ENCODE results near the gene FILIP1L. TPM values are rescaled to one million over a fixed set of nuclear protein-coding genes. Genes with fewer than 3 reads are reported as not detected.

Gene FILIP1L
- polyA plus RNA-seq, 1 experiment = 31.2 TPM

GRCh38 chr3:99848433-99848832 is 265.9 kb downstream of the FILIP1L start:
- Histone ChIP-seq H3K4me3 (ENCODE audit: low read depth, low read length) (no peak overlapping the region), H3K36me3 (ENCODE audit: control insufficient read depth, insufficient read depth, low read length) (peaks cover 5% of the 10 kb centered on the region), H3K27me3 (ENCODE audit: control insufficient read depth, insufficient read depth, low read length) (no peaks in the 10 kb centered on the region)
- TF ChIP-seq, protein P1, sequence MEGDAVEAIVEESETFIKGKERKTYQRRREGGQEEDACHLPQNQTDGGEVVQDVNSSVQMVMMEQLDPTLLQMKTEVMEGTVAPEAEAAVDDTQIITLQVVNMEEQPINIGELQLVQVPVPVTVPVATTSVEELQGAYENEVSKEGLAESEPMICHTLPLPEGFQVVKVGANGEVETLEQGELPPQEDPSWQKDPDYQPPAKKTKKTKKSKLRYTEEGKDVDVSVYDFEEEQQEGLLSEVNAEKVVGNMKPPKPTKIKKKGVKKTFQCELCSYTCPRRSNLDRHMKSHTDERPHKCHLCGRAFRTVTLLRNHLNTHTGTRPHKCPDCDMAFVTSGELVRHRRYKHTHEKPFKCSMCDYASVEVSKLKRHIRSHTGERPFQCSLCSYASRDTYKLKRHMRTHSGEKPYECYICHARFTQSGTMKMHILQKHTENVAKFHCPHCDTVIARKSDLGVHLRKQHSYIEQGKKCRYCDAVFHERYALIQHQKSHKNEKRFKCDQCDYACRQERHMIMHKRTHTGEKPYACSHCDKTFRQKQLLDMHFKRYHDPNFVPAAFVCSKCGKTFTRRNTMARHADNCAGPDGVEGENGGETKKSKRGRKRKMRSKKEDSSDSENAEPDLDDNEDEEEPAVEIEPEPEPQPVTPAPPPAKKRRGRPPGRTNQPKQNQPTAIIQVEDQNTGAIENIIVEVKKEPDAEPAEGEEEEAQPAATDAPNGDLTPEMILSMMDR (IDR thresholded peaks at IDR 0.05; ENCODE audit: insufficient read depth, low read depth, low read length) = no peak
- no peak for DNase-seq (ENCODE audit: low read depth)
- CTCF ChIA-PET = interaction anchor here (2.7 kb wide), 1 partner anchor 406 kb away, joined by 7 read pairs; no protein-coding TSS in a partner anchor
- POLR2A ChIA-PET = no interaction called here

GRCh38 chr3:99846477-99847160 is 267.7 kb downstream of the FILIP1L start:
- H3K27me3 ChIP-seq (ENCODE audit: control insufficient read depth, insufficient read depth, low read length) = no peaks in the 10 kb centered on the region
- ChIA-PET POLR2A (no interaction called here), CTCF (interaction anchor here (0.5 to 2.7 kb wide), 8 partner anchors 9 to 407 kb away, joined by 3 to 10 read pairs (median 4); no protein-coding TSS in a partner anchor)
- peaks cover 3% of the 10 kb centered on the region for H3K36me3 ChIP-seq (ENCODE audit: control insufficient read depth, insufficient read depth, low read length)
- no peak overlapping the region for H3K4me3 ChIP-seq (ENCODE audit: low read depth, low read length)
- DNase-seq (ENCODE audit: low read depth) = no peak
- TF ChIP-seq, protein P1 (IDR thresholded peaks at IDR 0.05; ENCODE audit: insufficient read depth, low read depth, low read length) = no peak

DNA sequence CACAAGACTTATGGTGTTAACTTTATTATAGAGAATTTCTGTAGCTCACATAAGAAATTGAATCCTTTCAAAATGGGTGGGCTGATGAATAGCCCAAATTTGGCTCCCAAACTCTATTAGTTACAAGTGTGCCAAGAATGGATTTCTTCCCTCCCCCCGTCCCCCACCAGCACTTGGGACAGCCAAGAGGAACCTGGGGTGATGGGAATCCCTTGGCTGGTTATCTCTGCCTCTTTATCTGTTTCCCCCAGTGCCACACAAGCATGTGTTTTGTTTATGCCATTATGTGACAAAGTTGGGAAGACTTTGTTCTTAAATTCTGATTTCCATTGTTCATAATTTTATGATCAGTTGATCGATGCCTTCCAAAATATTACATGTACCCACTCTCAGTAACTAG is 268.3 kb downstream of the FILIP1L start:
- ChIA-PET CTCF (interaction anchor here (0.9 to 1.7 kb wide), 4 partner anchors 10 to 223 kb away, joined by 3 to 10 read pairs (median 3); no protein-coding TSS in a partner anchor), POLR2A (no interaction called here)
- no peak for DNase-seq (ENCODE audit: low read depth)
- no peak overlapping the region for H3K4me3 ChIP-seq (ENCODE audit: low read depth, low read length)
- H3K27me3 ChIP-seq (ENCODE audit: control insufficient read depth, insufficient read depth, low read length) = no peaks in the 10 kb centered on the region
- TF ChIP-seq, protein P1 (IDR thresholded peaks at IDR 0.05; ENCODE audit: insufficient read depth, low read depth, low read length) = no peak
- H3K36me3 ChIP-seq (ENCODE audit: control insufficient read depth, insufficient read depth, low read length) = peaks cover 3% of the 10 kb centered on the region

DNA sequence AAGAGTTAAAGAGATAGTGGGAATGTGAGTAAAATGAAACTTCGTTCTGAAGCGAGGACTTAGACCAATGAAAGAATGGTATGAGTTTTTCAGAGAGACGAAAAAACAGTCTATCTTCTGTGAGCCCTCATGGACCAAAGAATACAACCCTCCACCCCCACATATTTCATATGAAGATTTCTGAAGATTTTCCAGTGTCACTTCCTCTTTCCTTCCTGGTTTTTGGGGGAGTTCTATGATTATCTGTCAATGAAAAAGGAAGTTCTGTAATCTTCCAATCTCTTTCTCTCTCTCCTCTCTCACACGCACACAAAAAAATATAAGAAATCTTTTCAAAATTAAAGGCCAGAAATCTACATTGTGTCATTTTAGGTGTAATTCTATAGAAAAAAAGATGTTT is 269.0 kb downstream of the FILIP1L start:
- no peak for DNase-seq (ENCODE audit: low read depth)
- POLR2A ChIA-PET = no interaction called here
- no peak overlapping the region for H3K4me3 ChIP-seq (ENCODE audit: low read depth, low read length)
- no peaks in the 10 kb centered on the region for H3K27me3 ChIP-seq (ENCODE audit: control insufficient read depth, insufficient read depth, low read length)
- TF ChIP-seq, protein P1 (IDR thresholded peaks at IDR 0.05; ENCODE audit: insufficient read depth, low read depth, low read length) = no peak
- CTCF ChIA-PET = interaction anchor here (1.7 kb wide), 1 partner anchor 10 kb away, joined by 10 read pairs; no protein-coding TSS in a partner anchor
- no peaks in the 10 kb centered on the region for H3K36me3 ChIP-seq (ENCODE audit: control insufficient read depth, insufficient read depth, low read length)

- TF ChIP-seq, protein P1 (IDR thresholded peaks at IDR 0.05; ENCODE audit: insufficient read depth, low read depth, low read length) = no peak
- no peak for DNase-seq (ENCODE audit: low read depth)
- Histone ChIP-seq H3K27me3 (ENCODE audit: control insufficient read depth, insufficient read depth, low read length) (no peaks in the 10 kb centered on the region), H3K4me3 (ENCODE audit: low read depth, low read length) (no peak overlapping the region), H3K36me3 (ENCODE audit: control insufficient read depth, insufficient read depth, low read length) (no peaks in the 10 kb centered on the region)
- ChIA-PET CTCF (interaction anchor here (0.6 to 2.4 kb wide), 31 partner anchors 9 to 1923 kb away, joined by 3 to 17 read pairs (median 4); partner anchors contain the start of gene TBC1D23), POLR2A (interaction anchor here (0.9 to 1.0 kb wide), 2 partner anchors 11 to 260 kb away, joined by 3 to 20 read pairs; no protein-coding TSS in a partner anchor)
Observed at GRCh38 chr3:99843590-99844258, 270.6 kb downstream of the FILIP1L start.
